KOPT-K1 (cell line): ENCODE results near the gene CLIP4.
"Not testable (repeated sequence)": the region's sequence is repeated elsewhere in the genome, so short reads cannot be mapped to it uniquely, and the experiment has no call there.

Experiments
- H3K27ac ChIP-seq: fragments of 200-600 bp; sonication (generic); 2 replicates; pipeline ENCODE4 v1.5.1; 2016; ENCODE audit warnings: antibody characterized with exemption, mild to moderate bottlenecking, low read depth, low read length; ENCODE audit not compliant: poor library complexity, severe bottlenecking
- H3K36me3 ChIP-seq: fragments of 200-600 bp; sonication (generic); 2 replicates; pipeline ENCODE4 v1.5.1; 2017; ENCODE audit warnings: antibody characterized with exemption, mild to moderate bottlenecking, low read length, moderate library complexity; ENCODE audit not compliant: insufficient read depth
- H3K9me3 ChIP-seq: fragments of 200-600 bp; sonication (generic); 2 replicates; pipeline ENCODE4 v1.5.1; 2017; ENCODE audit warnings: antibody characterized with exemption, low read length, mild to moderate bottlenecking; ENCODE audit not compliant: insufficient read depth, poor library complexity, severe bottlenecking

The CLIP4 gene

DNA sequence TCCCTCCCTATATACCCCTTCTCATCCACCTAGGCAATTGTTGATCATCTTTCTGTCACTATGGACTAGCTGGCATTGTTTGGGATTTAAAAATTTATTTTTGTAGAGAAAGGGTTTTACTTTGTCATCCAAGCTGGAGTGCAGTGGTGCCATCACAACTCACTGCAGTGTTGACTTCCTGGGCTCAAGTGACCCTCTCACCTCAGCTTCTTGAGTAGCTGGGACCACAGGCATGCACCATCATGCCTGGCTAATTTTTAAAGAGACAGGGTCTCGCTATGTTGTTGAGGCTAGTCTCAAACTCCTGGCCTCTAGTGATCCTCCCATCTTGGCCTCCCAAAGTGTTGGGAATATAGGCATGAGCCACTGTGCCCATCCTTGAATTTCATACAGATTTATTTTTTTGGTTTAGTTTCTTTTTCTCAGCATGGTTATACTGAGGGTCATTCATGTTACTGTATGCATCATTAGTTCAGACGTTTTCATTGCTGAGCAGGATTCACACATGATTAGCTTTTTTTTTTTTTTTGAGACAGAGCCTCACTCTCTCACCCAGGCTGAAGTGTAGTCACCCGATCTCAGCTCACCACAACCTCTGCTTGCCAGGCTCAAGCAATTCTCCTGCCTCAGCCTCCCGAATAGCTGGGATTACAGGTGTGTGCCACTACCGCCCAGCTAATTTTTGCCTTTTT, 32.3 kb upstream of the CLIP4 start:
- H3K36me3 ChIP-seq: no peaks in the 10 kb centered on the region
- H3K9me3 ChIP-seq: peaks cover 24% of the 10 kb centered on the region
- H3K27ac ChIP-seq: no peak overlapping the region

DNA sequence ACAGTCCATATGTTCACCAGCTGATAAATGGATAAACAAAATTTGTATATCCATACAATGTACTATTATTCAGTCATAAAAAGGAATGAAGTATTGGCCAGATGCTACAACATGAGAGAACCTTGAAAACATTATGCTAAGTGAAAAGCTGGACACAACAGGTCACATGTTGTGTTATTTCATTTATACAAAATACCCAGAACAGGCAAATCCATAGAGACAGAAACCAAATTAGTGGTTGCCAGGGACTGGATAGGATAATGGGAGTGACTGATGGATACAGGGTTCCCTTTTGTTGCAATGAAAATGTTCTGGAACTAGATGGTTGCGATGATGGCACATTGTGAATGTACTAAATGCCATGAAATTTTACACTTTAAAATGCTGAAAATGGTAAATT, 30.7 kb upstream of the CLIP4 start:
- H3K36me3 ChIP-seq: no peaks in the 10 kb centered on the region
- peaks cover 18% of the 10 kb centered on the region for H3K9me3 ChIP-seq
- no peak overlapping the region for H3K27ac ChIP-seq

DNA sequence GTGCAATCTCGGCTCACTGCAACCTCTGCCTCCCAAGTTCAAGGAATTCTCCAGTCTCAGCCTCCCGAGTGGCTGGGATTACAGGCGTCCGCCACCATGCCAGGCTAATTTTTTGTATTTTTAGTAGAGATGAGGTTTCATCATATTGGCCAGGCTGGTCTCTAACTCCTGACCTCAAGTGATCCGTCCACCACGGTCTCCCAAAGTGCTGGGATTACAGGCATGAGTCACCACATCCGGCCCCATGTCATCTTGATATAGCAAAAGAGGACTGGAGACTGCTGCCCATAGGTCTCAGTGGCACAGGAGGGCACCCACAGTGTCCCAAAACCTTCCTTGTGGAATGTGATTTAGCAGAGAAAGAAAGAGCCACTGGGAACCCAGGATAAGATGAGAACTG, 24.9 kb upstream of the CLIP4 start:
- H3K36me3 ChIP-seq, H3K27ac ChIP-seq, H3K9me3 ChIP-seq: not testable (repeated sequence)

GRCh38 chr2:29096969-29097368, 18.2 kb upstream of the CLIP4 start:
- Histone ChIP-seq H3K27ac (no peak overlapping the region), H3K36me3 (no peaks in the 10 kb centered on the region), H3K9me3 (no peaks in the 10 kb centered on the region)

DNA sequence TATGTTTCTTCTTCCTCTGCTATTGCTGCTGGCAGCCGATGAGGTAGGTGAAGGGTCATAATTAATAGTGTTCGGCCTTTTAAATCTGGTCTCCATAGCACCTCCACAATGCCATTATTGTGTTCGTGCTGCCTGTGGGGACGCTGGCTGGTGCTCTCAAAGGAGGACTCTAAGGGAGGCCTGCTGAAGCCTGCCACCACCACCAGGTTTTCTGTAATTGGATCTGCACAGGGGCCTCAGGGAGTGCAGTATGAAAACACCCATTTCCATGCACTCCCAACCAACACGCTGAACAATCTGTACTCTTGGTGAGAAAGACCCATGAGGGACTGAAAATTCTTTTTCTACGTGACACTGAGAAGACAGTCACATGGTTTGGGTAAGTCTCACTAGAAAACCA, 17.6 kb upstream of the CLIP4 start:
- no peak overlapping the region for H3K27ac ChIP-seq
- H3K36me3 ChIP-seq: no peaks in the 10 kb centered on the region
- no peaks in the 10 kb centered on the region for H3K9me3 ChIP-seq

- H3K36me3 ChIP-seq: no peaks in the 10 kb centered on the region
- H3K9me3 ChIP-seq: no peaks in the 10 kb centered on the region
- no peak overlapping the region for H3K27ac ChIP-seq
These were observed 14.7 kb upstream of the CLIP4 start for GRCh38 chr2:29100564-29100963.

DNA sequence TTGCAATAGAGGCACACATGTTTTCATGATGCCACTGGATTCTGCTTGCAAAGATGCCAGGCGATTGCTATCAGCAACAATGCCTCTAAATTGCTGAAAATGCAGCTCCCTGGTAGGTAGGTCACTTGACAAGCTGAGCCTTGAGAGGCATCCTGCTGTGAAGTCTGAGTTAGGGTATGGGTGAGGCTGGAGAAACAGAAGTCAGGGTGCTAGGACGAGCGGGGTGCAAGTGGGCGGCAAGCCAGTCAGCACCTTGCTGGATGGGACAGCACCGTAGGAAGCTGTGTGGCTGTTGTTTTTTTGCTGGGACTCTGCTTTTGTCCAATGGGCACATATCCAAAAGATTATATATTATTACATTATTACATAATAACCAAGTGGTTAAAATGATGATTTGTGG, 10.5 kb upstream of the CLIP4 start:
- no peaks in the 10 kb centered on the region for H3K36me3 ChIP-seq
- H3K27ac ChIP-seq: no peak overlapping the region
- H3K9me3 ChIP-seq: no peaks in the 10 kb centered on the region

DNA sequence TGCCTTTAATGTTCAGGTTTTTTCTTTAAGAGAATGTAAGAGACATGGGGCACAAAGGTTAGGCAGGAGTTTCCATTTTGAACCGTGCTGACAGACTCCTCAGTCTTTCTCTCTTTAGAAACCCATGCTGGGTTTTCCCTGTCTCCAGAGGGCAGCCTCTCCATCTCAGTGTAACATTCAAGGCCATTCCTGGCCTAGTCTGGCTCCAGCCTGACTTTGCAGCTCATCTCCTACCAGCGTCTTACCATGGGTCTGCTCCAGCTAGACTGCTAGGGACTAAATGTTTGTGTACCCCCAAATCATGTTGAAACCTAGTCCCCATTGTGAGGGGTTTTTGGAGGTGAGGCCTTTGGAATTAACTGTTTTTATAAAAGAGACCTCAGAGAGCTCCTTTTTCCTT, 9.8 kb upstream of the CLIP4 start:
- Histone ChIP-seq H3K36me3 (no peaks in the 10 kb centered on the region), H3K27ac (no peak overlapping the region), H3K9me3 (no peaks in the 10 kb centered on the region)

- no peaks in the 10 kb centered on the region for H3K36me3 ChIP-seq
- no peak overlapping the region for H3K27ac ChIP-seq
- no peaks in the 10 kb centered on the region for H3K9me3 ChIP-seq
These were observed 9.0 kb upstream of the CLIP4 start for GRCh38 chr2:29106256-29106655.

DNA sequence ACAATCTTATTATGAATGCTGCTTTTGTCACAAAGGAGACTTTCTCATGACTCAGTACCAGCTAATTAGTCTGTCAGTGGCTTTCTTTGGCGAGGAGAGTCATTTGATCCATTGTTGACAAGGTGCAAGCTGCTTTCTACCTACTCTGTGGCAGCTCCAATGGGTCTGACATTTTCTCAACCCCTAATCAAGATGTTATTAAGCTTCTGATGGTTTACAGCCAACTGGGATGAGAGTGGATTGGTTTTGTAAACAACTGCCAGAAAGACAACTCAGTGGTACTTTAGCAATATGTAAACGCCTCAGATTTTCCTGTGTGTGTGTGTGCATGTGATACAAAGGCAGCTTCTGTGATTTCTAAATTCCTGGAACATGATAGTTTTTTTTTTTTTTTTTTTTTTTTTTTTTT, 8.2 kb upstream of the CLIP4 start:
- H3K27ac ChIP-seq: no peak overlapping the region

GRCh38 chr2:29107547-29107946, 7.7 kb upstream of the CLIP4 start:
- H3K36me3 ChIP-seq, H3K9me3 ChIP-seq, H3K27ac ChIP-seq: not testable (repeated sequence)

More for the DNA sequence above, 8.2 kb upstream of the CLIP4 start:
- H3K9me3 ChIP-seq: no peaks in the 10 kb centered on the region
- no peaks in the 10 kb centered on the region for H3K36me3 ChIP-seq

DNA sequence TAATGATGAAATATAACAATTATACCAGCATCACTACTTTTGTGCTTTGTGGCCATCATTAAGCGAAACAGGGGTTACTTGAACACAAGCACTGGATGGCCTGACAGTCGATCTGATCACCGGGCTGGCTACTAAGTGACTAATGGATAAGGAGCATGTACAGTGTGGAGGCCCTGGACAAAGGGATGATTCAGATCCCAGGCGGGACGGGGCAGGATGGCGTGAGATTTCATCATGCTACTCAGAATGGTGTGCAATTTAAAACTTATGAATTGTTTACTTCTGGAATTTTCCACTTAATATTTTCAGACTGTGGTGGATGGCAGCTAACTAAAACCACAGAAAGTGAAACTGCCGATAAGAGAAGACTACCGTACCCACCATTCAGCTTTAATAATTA, 7.0 kb upstream of the CLIP4 start:
- Histone ChIP-seq H3K9me3 (no peaks in the 10 kb centered on the region), H3K36me3 (no peaks in the 10 kb centered on the region), H3K27ac (no peak overlapping the region)

DNA sequence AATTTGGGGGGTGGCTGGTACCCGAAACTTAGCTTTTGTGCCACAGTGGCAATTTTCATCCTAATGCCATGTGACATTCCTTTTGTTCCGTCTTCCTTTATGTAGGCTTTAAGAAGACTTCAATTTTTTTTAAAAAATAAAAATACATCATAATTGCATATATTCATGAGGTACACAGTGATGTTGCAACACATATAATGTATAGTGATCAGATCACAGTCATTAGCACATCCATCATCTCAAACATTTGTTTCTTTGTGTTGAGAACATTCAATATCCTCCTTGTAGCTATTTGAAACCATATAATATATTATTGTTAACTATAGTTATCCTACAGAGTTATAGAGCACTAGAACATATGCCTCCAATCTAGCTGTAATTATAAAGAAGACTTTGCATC, 6.0 kb upstream of the CLIP4 start:
- no peak overlapping the region for H3K27ac ChIP-seq
- H3K36me3 ChIP-seq: no peaks in the 10 kb centered on the region
- no peaks in the 10 kb centered on the region for H3K9me3 ChIP-seq

DNA sequence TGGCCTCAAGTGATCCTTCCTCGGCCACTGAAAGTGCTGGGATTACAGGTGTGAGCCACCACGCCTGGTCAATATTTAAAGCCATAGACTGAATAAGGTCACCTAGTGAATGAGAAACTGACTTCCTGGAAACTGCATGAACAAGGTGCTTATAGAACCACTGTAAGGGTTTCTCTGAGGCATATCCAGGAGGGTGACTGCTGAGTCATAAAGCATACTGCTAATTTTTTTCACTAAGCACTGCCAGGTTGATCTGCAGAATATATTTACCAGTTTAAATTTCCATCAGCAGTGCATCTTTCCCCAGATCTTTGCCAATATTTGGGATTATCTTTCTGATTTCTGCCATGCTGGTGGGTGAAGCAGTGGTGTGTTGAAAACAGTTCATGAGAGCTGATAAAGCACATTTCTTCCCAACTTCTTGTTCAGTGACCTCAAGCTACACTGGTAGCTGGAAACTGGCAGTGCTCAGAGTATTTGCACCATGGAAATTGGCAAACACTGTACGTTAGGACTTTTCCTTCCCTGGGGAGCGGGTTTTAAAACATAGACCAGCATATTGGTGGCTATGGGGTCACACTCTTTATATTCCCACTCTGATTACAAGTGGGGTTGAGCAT, 4.2 kb upstream of the CLIP4 start:
- Histone ChIP-seq H3K27ac (no peak overlapping the region), H3K36me3 (no peaks in the 10 kb centered on the region), H3K9me3 (no peaks in the 10 kb centered on the region)

DNA sequence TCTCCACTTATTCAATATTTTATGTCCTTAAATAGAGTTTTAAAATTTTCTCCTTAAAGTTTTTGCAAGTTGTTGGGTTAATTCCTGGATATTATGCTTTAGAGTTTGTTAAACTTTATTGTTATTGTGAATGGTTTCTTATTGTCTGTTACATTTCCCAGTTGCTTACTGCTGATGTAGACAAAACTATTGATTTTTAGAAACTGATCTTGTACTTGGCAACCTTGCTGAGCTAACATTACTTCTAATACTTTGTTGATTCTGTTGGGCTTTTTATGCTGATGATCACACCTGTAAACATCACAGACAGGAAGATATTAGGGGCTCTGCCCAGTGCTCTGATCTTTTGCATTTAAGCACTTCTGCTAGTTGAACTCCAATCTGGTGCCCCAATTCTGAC, 2.8 kb upstream of the CLIP4 start:
- no peaks in the 10 kb centered on the region for H3K36me3 ChIP-seq
- H3K9me3 ChIP-seq: no peaks in the 10 kb centered on the region
- H3K27ac ChIP-seq: no peak overlapping the region

DNA sequence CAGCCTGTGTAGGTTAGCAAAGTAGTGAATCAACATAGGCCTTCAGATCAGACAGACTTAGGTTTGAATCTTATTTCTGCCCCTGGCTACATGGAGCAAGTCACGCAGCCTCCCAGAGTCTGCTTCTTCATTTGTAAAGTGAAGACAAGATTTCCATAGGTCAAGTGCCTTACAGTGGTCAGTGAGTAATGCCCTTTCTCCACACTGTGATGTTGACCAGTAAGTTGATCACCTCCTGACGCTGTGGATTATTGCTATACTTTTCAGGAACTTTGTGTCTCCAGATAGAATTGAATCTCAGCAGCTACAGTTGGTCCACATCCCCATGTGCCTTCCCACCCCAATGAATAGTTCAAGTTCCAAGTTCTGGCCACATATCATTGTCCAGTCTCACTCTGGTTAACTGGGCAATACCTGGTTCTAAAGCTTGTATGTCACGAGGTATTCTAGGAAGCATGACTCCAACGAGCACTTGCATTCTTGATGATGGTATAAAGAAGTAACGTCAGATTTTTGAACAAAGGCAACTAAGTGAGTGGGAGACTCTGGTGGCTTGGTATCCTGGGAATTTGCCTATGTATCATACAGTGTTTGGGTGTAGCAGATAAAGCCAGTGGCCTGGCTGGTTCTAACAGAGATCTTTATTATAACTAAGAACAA, 2.1 kb upstream of the CLIP4 start:
- Histone ChIP-seq H3K9me3 (no peaks in the 10 kb centered on the region), H3K36me3 (no peaks in the 10 kb centered on the region), H3K27ac (no peak overlapping the region)
